Fibroblast of peridontal ligament (primary cell): Measurements from ENCODE around the gene FAM78A.

Experiments used
- DNase-seq: peaks from one replicate; pipeline ENCODE4 v3.0.0-alpha.2; 2010; ENCODE audit errors: extremely low read depth

The FAM78A gene

GRCh38 chr9:131276094-131276888 is at the start of gene FAM78A:
Gene FAM78A, minus strand, starts transcription at chr9:131276510. Its CDS starts 331 bp downstream, at chr9:131276179.
- no peak for DNase-seq

GRCh38 chr9:131324736-131325679 is 48.7 kb upstream of the FAM78A start:
- no peak for DNase-seq

GRCh38 chr9:131323629-131324028 is 47.3 kb upstream of the FAM78A start:
- DNase-seq: no peak

GRCh38 chr9:131320031-131320685 is 43.8 kb upstream of the FAM78A start:
- DNase-seq: no peak

- no peak for DNase-seq
Measured at GRCh38 chr9:131319486-131319885, 43.2 kb upstream of the FAM78A start.

- peak; percentile 6 for DNase-seq
Measured at GRCh38 chr9:131318231-131319085, 42.1 kb upstream of the FAM78A start.

GRCh38 chr9:131312822-131313770 is 36.8 kb upstream of the FAM78A start:
- DNase-seq: no peak

- no peak for DNase-seq
Measured at GRCh38 chr9:131312246-131312645, 35.9 kb upstream of the FAM78A start.

- no peak for DNase-seq
Measured at GRCh38 chr9:131310833-131311554, 34.7 kb upstream of the FAM78A start.

GRCh38 chr9:131309530-131310276 is 33.4 kb upstream of the FAM78A start:
- DNase-seq: no peak

GRCh38 chr9:131308906-131309529 is 32.7 kb upstream of the FAM78A start:
- no peak for DNase-seq

GRCh38 chr9:131308452-131308851 is 32.1 kb upstream of the FAM78A start:
- DNase-seq: no peak

- DNase-seq: no peak
Measured at GRCh38 chr9:131307974-131308373, 31.7 kb upstream of the FAM78A start.

GRCh38 chr9:131306397-131307004 is 30.2 kb upstream of the FAM78A start:
- peak; percentile 6 for DNase-seq

- no peak for DNase-seq
Measured at GRCh38 chr9:131304676-131305355, 28.5 kb upstream of the FAM78A start.

GRCh38 chr9:131303381-131304321 is 27.3 kb upstream of the FAM78A start:
- DNase-seq: no peak
